Uterus (tissue), 4 donors: ENCODE measurements around the gene CRELD2. TPM values are rescaled to one million over a fixed set of nuclear protein-coding genes. Genes with fewer than 3 reads are reported as not detected.

Experiments used
- DNase-seq, 2 donors: peaks; one replicate each; pipeline ENCODE4 v3.0.0-alpha.2; 2019 to 2020
- H3K27ac ChIP-seq, 2 donors: fragments of 200-600 bp; sonication (generic); 1 replicate in 1 of 2; 2 replicates in 1 of 2; pipeline ENCODE4 v1.5.1; 2016 to 2018
- H3K27me3 ChIP-seq, 2 donors: fragments of 200-600 bp; sonication (generic); one replicate each; pipeline ENCODE4 v1.5.1; 2018 to 2019; ENCODE audit warnings: control low read depth in 1 of 2
- H3K36me3 ChIP-seq, 2 donors: fragments of 200-600 bp; sonication (generic); one replicate each; pipeline ENCODE4 v1.5.1; 2019; ENCODE audit warnings: control low read depth in 1 of 2
- H3K4me1 ChIP-seq, 2 donors: fragments of 200-600 bp; sonication (generic); one replicate each; pipeline ENCODE4 v1.5.1; 2018 to 2019; ENCODE audit warnings: control low read depth in 1 of 2
- H3K4me3 ChIP-seq, 2 donors: fragments of 200-600 bp; sonication (generic); 1 replicate in 1 of 2; 2 replicates in 1 of 2; pipeline ENCODE4 v1.5.1; 2018 to 2019; ENCODE audit warnings: mild to moderate bottlenecking in 1 of 2
- H3K9me3 ChIP-seq, 2 donors: fragments of 200-600 bp; sonication (generic); one replicate each; pipeline ENCODE4 v1.5.1; 2019; ENCODE audit warnings: control low read depth in 1 of 2
- POLR2A ChIP-seq, 2 donors: fragments of 450-650 bp; IDR thresholded peaks; one replicate each; pipeline ENCODE4 v1.6.1; 2016; ENCODE audit warnings: antibody characterized with exemption in 2 of 2, mild to moderate bottlenecking in 1 of 2, moderate library complexity in 1 of 2
- intact Hi-C: fragments of 100-400 bp; cut with DNase I; formaldehyde crosslinking; loops from one replicate; pipeline ENCODE4 v1.15.1; 2023; ENCODE audit warnings: low total_unique reads
- total RNA-seq, 4 donors: library from RNA; depleted of rRNA in 3 of 4; stranded (reverse); fragments of >200 nt in 3 of 4; gene quantifications; one replicate each; pipeline versions ENCODE4 v1.1.0 to v1.2.4, GENCODE V29; 2014 to 2023
- TF ChIP-seq, protein P1 (sequence below), 4 experiments: fragments of 200-600 bp in 2 of 4; fragments of 450-650 bp in 2 of 4; sonication (generic) in 2 of 4; IDR thresholded peaks; one replicate each; pipeline ENCODE4 v1.5.1; 2016 to 2019; ENCODE audit warnings: antibody characterized with exemption in 4 of 4, mild to moderate bottlenecking in 2 of 4, moderate library complexity in 1 of 4
- donor health status: DM: yes; HTN: yes; CAD: no.

The CRELD2 gene
- total RNA-seq, 4 donors from 2014 or later = 3.6 to 37.0 (median 14.6) TPM

DNA sequence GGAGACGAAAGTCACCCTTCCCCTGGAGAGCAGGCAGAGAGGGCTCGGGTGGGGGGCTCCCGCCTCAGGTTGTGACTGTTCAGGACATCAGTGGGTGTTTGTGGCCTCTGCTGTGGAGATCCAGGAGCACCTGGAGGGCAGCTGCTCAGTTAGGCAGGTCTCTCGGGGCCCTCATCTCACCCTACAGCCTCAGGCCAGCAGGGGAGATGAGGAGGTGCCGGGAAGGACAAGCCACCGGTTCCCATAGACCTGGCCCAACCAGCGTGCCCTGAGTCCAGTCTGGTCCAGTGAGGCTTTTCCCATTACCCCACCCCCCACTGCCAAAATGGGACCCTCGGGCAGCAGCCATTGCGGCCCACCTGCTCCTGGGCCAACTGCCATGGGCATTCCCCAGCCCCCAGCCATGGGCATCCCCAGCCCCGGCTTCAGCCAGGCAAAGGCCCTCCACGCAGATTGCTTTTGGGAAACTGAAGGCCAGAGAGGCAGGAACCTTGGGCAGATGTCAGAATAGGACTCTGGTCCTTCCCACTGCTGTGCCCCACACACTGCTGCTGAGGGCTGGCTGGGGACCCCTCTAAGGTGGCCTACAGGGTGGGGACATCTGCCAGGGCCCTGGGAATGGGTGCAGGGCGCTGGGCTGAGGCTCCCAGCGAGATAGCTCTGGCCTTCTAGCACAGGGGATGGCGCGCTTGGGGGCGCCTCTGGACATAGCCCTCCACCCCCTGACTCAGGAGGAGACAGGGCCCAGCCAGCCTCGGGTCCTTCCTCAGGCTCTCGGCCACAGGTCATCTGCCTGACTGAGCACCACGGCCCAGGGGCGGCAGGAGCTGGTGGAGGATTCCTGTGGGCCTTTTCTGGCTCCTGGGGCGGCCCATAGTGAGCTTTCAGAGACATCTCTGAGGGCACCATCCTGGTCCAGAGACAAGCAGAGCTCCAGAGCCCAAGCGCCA lies 46.9 kb downstream of the CRELD2 start:
- H3K27me3 ChIP-seq = no peaks in the 10 kb centered on the region
- no peak for TF ChIP-seq POLR2A (IDR thresholded peaks at IDR 0.05)
- TF ChIP-seq, protein P1, sequence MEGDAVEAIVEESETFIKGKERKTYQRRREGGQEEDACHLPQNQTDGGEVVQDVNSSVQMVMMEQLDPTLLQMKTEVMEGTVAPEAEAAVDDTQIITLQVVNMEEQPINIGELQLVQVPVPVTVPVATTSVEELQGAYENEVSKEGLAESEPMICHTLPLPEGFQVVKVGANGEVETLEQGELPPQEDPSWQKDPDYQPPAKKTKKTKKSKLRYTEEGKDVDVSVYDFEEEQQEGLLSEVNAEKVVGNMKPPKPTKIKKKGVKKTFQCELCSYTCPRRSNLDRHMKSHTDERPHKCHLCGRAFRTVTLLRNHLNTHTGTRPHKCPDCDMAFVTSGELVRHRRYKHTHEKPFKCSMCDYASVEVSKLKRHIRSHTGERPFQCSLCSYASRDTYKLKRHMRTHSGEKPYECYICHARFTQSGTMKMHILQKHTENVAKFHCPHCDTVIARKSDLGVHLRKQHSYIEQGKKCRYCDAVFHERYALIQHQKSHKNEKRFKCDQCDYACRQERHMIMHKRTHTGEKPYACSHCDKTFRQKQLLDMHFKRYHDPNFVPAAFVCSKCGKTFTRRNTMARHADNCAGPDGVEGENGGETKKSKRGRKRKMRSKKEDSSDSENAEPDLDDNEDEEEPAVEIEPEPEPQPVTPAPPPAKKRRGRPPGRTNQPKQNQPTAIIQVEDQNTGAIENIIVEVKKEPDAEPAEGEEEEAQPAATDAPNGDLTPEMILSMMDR (IDR thresholded peaks at IDR 0.05) = no peak
- peak; percentile 20 for DNase-seq
- H3K4me3 ChIP-seq = no peak overlapping the region
- peak overlapping the region; percentile 93 to 95 for H3K27ac ChIP-seq
- H3K36me3 ChIP-seq = no peaks in the 10 kb centered on the region
- no peaks in the 10 kb centered on the region for H3K9me3 ChIP-seq
- intact Hi-C loops = no loop called here
- peaks cover 7 to 42% of the 10 kb centered on the region in 2 donors for H3K4me1 ChIP-seq

DNA sequence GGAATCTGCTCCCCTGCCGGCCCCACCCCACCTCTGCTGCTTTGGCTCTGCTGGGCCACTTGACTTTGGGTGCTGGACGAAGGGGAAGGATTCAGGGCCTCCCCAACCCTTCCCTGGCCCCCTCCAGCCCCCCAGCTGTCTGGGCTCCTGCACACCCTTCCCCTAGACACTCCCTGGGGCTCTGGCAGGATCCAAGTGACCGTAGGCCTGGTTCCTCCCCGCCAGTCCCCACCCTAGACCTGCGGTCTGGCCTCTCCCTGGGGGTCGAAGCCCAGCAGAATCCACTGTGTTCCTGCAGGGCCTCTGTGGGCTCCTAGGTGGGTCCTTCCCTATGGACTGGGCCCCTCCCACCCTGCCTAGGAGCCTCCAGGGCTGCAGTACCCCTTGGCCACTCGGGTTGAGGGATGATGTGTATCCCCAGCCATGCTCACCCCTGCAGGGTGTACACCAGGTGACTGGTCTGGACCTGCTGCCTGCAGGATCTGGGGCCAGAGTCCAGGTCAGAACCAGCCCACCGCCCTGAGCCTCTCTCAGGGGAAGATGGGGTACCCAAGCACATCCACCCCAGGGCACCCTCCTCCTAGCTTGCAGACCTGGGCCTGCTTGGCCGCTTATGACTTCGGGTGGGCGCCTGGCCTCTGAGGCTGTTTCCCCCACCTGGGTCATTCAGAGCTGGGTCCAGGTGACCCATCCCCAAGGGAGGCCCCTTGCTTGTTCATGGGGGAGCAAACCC lies 47.8 kb downstream of the CRELD2 start:
- TF ChIP-seq, protein P1 (IDR thresholded peaks at IDR 0.05) = no peak
- no peak for TF ChIP-seq POLR2A (IDR thresholded peaks at IDR 0.05)
- Histone ChIP-seq H3K27ac (peak overlapping the region; percentile 93 to 95), H3K9me3 (no peaks in the 10 kb centered on the region), H3K27me3 (no peaks in the 10 kb centered on the region), H3K4me1 (peaks cover 10 to 51% of the 10 kb centered on the region in 2 donors), H3K36me3 (no peaks in the 10 kb centered on the region), H3K4me3 (no peak overlapping the region)
- intact Hi-C loops = no loop called here
- peak; percentile 18 to 19 for DNase-seq

GRCh38 chr22:49966774-49967705 lies 48.6 kb downstream of the CRELD2 start:
- Histone ChIP-seq H3K4me3 (peak overlapping the region; percentile 3 to 7), H3K36me3 (no peaks in the 10 kb centered on the region), H3K4me1 (peaks cover 10 to 59% of the 10 kb centered on the region in 2 donors), H3K27ac (peak overlapping the region; percentile 93 to 95), H3K9me3 (no peaks in the 10 kb centered on the region), H3K27me3 (no peaks in the 10 kb centered on the region)
- TF ChIP-seq POLR2A (IDR thresholded peaks at IDR 0.05) = no peak
- TF ChIP-seq, protein P1 (IDR thresholded peaks at IDR 0.05) = no peak
- intact Hi-C loops = no loop called here
- DNase-seq = peak; percentile 57 to 60

DNA sequence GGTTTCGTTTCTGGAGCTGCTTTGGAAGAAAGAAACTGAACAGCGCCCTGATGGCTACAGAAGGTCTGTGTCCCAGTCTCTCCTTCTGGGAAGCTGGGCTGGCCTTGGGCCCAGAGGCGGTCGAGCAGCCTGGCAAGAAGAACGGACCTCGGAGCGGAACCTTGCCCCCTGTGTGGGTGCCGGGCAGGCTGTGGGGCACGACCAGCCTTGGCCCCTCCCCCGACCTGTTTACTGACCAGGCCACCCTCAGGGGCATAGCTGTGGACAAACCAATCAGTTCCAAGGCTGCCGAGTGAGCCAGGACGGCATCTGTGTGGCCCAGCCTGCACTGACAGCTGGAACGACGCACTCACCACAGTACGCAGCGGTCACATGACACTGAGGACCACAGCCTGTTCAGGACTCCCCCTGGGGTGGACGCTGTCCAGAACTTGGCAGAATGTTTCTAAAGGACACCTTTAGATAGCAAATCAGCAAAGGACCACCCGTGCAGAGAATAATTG lies 49.3 kb downstream of the CRELD2 start:
- no peaks in the 10 kb centered on the region for H3K27me3 ChIP-seq
- TF ChIP-seq POLR2A (IDR thresholded peaks at IDR 0.05) = no peak
- TF ChIP-seq, protein P1 (IDR thresholded peaks at IDR 0.05) = no peak
- H3K9me3 ChIP-seq = no peaks in the 10 kb centered on the region
- no peaks in the 10 kb centered on the region for H3K36me3 ChIP-seq
- DNase-seq = peak; percentile 53 to 61
- H3K4me1 ChIP-seq = peaks cover 10 to 62% of the 10 kb centered on the region in 2 donors
- H3K27ac ChIP-seq = peak overlapping the region; percentile 93 to 95
- peak overlapping the region in 1 of 2 donors; percentile 7 for H3K4me3 ChIP-seq
- intact Hi-C loops = no loop called here
